Endothelial cell of umbilical vein (primary cell): ENCODE measurements around the gene PDHX. TPM values are rescaled to one million over a fixed set of nuclear protein-coding genes. Genes with fewer than 3 reads are reported as not detected.

Source experiments
- BruUV-seq: library from RNA; stranded (reverse); fragments of 400-500 nt; replicated peaks from 2 replicates; lab custom pipeline; 2021; lab: Mats Ljungman, UMichigan
- CTCF ChIA-PET: fragments of 300-600, 350-600 bp; sonication (Branson Sonifier 250); formaldehyde crosslinking; loops from one replicate; lab custom pipeline; 2021; ENCODE audit warnings: antibody characterized with exemption, inconsistent platforms; lab: Charles Lee
- POLR2A ChIA-PET: fragments of 300-600, 350-600 bp; sonication (Branson Sonifier 250); formaldehyde crosslinking; loops from one replicate; lab custom pipeline; 2021; ENCODE audit warnings: antibody characterized with exemption, inconsistent platforms; lab: Charles Lee
- DNase-seq: peaks from one replicate; pipeline ENCODE4 v3.0.0-alpha.2; 2011; ENCODE audit warnings: low read depth, low spot score
- FAIRE-seq: peaks from 2 replicates; lab custom pipeline; 2011; peaks lifted over from hg19 to GRCh38; lab: Jason Lieb, UNC
- H2AFZ ChIP-seq: 2 replicates; pipeline ENCODE4 v1.6.0; 2012; ENCODE audit warnings: low read depth, low read length, control low read depth, inconsistent platforms
- H3K27ac ChIP-seq: 2 replicates; pipeline ENCODE4 v1.5.1; 2011; ENCODE audit warnings: low read depth, mild to moderate bottlenecking, control low read depth, low read length, moderate library complexity; ENCODE audit not compliant: insufficient read depth
- H3K27me3 ChIP-seq, 2 experiments: 2 replicates each; pipeline versions ENCODE4 v1.6.0 to v1.6.1; 2011; ENCODE audit warnings: low read length in 2 of 2, mixed read lengths in 1 of 2; ENCODE audit not compliant: control insufficient read depth in 2 of 2, insufficient read depth in 2 of 2
- H3K36me3 ChIP-seq, 2 experiments: 2 replicates in 1 of 2; 3 replicates in 1 of 2; pipeline ENCODE4 v1.5.1; 2011; ENCODE audit warnings: low read length in 2 of 2, mild to moderate bottlenecking in 1 of 2, moderate library complexity in 1 of 2; ENCODE audit not compliant: control insufficient read depth in 2 of 2, insufficient read depth in 2 of 2; ENCODE audit errors: extremely low read depth in 1 of 2
- H3K4me1 ChIP-seq: 3 replicates; pipeline ENCODE4 v1.5.1; 2011; ENCODE audit warnings: mild to moderate bottlenecking, low read length; ENCODE audit not compliant: control insufficient read depth, insufficient read depth; ENCODE audit errors: extremely low read depth
- H3K4me2 ChIP-seq: 2 replicates; pipeline ENCODE4 v1.6.1; 2011; ENCODE audit warnings: low read length, control low read depth, mixed read lengths; ENCODE audit not compliant: insufficient read depth
- H3K4me3 ChIP-seq, 3 experiments: fragments of 200-600 bp in 1 of 3; sonication (generic), shearing (Covaris generic) in 1 of 3; replicated peaks in 1 of 3; 2 replicates each; pipeline ENCODE4 v1.5.1; 2011 to 2016; ENCODE audit warnings: control low read depth in 3 of 3, low read length in 3 of 3, mild to moderate bottlenecking in 2 of 3, inconsistent platforms in 1 of 3, low read depth in 1 of 3, moderate library complexity in 1 of 3; ENCODE audit not compliant: insufficient read depth in 1 of 3
- H3K79me2 ChIP-seq: 2 replicates; pipeline ENCODE4 v1.6.0; 2012; ENCODE audit warnings: low read length, inconsistent platforms; ENCODE audit not compliant: control insufficient read depth, insufficient read depth
- H3K9ac ChIP-seq: replicated peaks from 2 replicates; pipeline ENCODE3; 2011; ENCODE audit warnings: low read length, control low read depth; ENCODE audit not compliant: insufficient read depth; ENCODE audit errors: extremely low read depth
- H3K9me1 ChIP-seq: replicated peaks from 3 replicates; pipeline ENCODE4 v1.6.0; 2011; ENCODE audit warnings: mild to moderate bottlenecking, low read length; ENCODE audit not compliant: control insufficient read depth, insufficient read depth; ENCODE audit errors: extremely low read depth
- H3K9me3 ChIP-seq: replicated peaks from 2 replicates; pipeline ENCODE4 v1.5.1; 2012; ENCODE audit warnings: low read length, inconsistent platforms; ENCODE audit not compliant: control insufficient read depth, insufficient read depth
- H4K20me1 ChIP-seq: replicated peaks from 2 replicates; pipeline ENCODE3; 2011; ENCODE audit warnings: mild to moderate bottlenecking, low read length; ENCODE audit not compliant: control insufficient read depth, insufficient read depth; ENCODE audit errors: extremely low read depth
- EZH2 ChIP-seq: IDR thresholded peaks from 2 replicates; pipeline ENCODE4 v1.6.1; 2012; ENCODE audit warnings: borderline replicate concordance, low read depth, mild to moderate bottlenecking, moderate library complexity, low read length, inconsistent platforms; ENCODE audit not compliant: severe bottlenecking
- FOS ChIP-seq: IDR thresholded peaks from 2 replicates; pipeline ENCODE4 v1.6.1; 2011; ENCODE audit warnings: mild to moderate bottlenecking, low read length, moderate library complexity, borderline replicate concordance; ENCODE audit not compliant: insufficient read depth
- GATA2 ChIP-seq: IDR thresholded peaks from 2 replicates; pipeline ENCODE4 v1.7.0; 2011; ENCODE audit warnings: low read depth, mild to moderate bottlenecking, moderate library complexity, mixed read lengths, low read length; ENCODE audit not compliant: insufficient read length, insufficient read depth
- JUN ChIP-seq: IDR thresholded peaks from 2 replicates; pipeline ENCODE4 v1.6.1; 2011; ENCODE audit warnings: borderline replicate concordance, low read depth; ENCODE audit not compliant: insufficient read length, insufficient read depth
- MYC ChIP-seq: IDR thresholded peaks from one replicate; pipeline ENCODE4 v1.6.1; 2011; ENCODE audit warnings: mild to moderate bottlenecking, low read depth, low read length
- dilution Hi-C: fragments of 300-500 bp; cut with MboI; formaldehyde crosslinking; loops from one replicate; pipeline ENCODE4 v1.15.0; 2019; ENCODE audit warnings: low sequenced_read_pairs; ENCODE audit not compliant: extremely low pct_ligation_motif_present
- intact Hi-C: fragments of 100-400 bp; cut with micrococcal nuclease; formaldehyde crosslinking; loops from one replicate; pipeline ENCODE4 v1.10.0; 2022
- polyA plus RNA-seq, 4 experiments: library from polyadenylated mRNA; depleted of rRNA in 3 of 4; stranded (reverse) in 3 of 4; unstranded in 1 of 4; fragments of >200 nt; gene quantifications; 2 replicates each; pipeline versions ENCODE4 v1.2.1 to v1.2.3, GENCODE V29; 2011 to 2012; ENCODE audit warnings: missing spikeins in 1 of 4
- total RNA-seq: library from RNA; stranded (reverse); gene quantifications from 2 replicates; pipeline ENCODE4 v1.2.3, GENCODE V29; 2021

The PDHX gene
- total and polyA plus RNA-seq, 2 donors (not counting 3 experiments of a cell fraction or from before 2014, with no cell fraction given) = 10.5 to 30.5 TPM

- FAIRE-seq (no peak), DNase-seq (no peak)
- Histone ChIP-seq H3K36me3 (peaks cover 0 to 9% of the 10 kb centered on the region in 2 experiments), H3K27me3 (no peaks in the 10 kb centered on the region), H3K4me3 (no peak overlapping the region), H3K9me3 (no peaks in the 10 kb centered on the region), H3K4me1 (no peaks in the 10 kb centered on the region), H2AFZ (no peak overlapping the region), H3K79me2 (no peaks in the 10 kb centered on the region), H3K9ac (no peak overlapping the region), H3K9me1 (no peaks in the 10 kb centered on the region), H3K4me2 (no peak overlapping the region), H4K20me1 (no peaks in the 10 kb centered on the region), H3K27ac (no peak overlapping the region)
- TF ChIP-seq EZH2 = no peak
- TF ChIP-seq GATA2 = no peak
- TF ChIP-seq FOS = no peak
- no peak for TF ChIP-seq JUN
- CTCF ChIA-PET = no interaction called here
- intact Hi-C loops (no loop called here), dilution Hi-C loops (no loop called here)
- BruUV-seq = no TSS peak
- POLR2A ChIA-PET = no interaction called here
Observed at GRCh38 chr11:34984514-34984913, 68.1 kb downstream of the PDHX start.

GRCh38 chr11:34986883-34987520, 70.6 kb downstream of the PDHX start:
- CTCF ChIA-PET = interaction anchor here (1.3 to 1.7 kb wide), 4 partner anchors 9 to 251 kb away, joined by 3 to 4 read pairs (median 4); no protein-coding TSS in a partner anchor
- Histone ChIP-seq H3K4me2 (no peak overlapping the region), H3K9ac (no peak overlapping the region), H3K9me3 (no peaks in the 10 kb centered on the region), H3K27me3 (no peaks in the 10 kb centered on the region), H3K4me1 (no peaks in the 10 kb centered on the region), H3K36me3 (peaks cover 0 to 5% of the 10 kb centered on the region in 2 experiments), H3K79me2 (no peaks in the 10 kb centered on the region), H2AFZ (no peak overlapping the region), H4K20me1 (no peaks in the 10 kb centered on the region), H3K27ac (no peak overlapping the region), H3K4me3 (no peak overlapping the region), H3K9me1 (no peaks in the 10 kb centered on the region)
- dilution Hi-C loops = no loop called here
- intact Hi-C loops = no loop called here
- POLR2A ChIA-PET = no interaction called here
- BruUV-seq = no TSS peak
- DNase-seq = no peak
- FAIRE-seq = no peak
- TF ChIP-seq JUN = no peak
- no peak for TF ChIP-seq MYC
- no peak for TF ChIP-seq GATA2
- TF ChIP-seq EZH2 = no peak
